NCI-H2227 (cell line): Measurements from ENCODE around the gene IDH3G.

ENCODE experiments used
- DNase-seq: peaks from one replicate; lab custom pipeline; 2025; ENCODE audit not compliant: unreplicated experiment; lab: John Stamatoyannopoulos, UW

Gene IDH3G

GRCh38 chrX:153773741-153774575 lies 20.2 kb downstream of the IDH3G start:
- no peak for DNase-seq

DNA sequence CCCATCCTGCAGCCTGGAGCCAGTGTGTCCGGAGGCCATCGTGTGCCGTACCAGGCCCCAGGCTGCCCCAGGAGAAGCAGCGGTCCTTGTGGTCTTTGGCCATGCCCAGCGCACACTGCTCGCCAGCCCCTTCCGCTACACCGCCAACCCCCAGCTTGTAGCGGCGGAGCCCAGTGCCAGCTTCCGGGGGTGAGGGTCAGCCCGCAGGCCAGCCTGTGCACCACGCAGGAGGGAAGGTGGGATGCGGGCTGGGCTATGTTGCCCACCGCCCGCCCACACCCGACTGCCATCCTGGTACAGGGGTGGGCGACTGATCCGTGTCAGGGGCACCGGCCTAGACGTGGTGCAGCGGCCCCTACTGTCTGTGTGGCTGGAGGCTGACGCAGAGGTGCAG lies 21.0 kb downstream of the IDH3G start:
- DNase-seq: no peak

GRCh38 chrX:153772316-153773217 lies 21.6 kb downstream of the IDH3G start:
- no peak for DNase-seq

DNA sequence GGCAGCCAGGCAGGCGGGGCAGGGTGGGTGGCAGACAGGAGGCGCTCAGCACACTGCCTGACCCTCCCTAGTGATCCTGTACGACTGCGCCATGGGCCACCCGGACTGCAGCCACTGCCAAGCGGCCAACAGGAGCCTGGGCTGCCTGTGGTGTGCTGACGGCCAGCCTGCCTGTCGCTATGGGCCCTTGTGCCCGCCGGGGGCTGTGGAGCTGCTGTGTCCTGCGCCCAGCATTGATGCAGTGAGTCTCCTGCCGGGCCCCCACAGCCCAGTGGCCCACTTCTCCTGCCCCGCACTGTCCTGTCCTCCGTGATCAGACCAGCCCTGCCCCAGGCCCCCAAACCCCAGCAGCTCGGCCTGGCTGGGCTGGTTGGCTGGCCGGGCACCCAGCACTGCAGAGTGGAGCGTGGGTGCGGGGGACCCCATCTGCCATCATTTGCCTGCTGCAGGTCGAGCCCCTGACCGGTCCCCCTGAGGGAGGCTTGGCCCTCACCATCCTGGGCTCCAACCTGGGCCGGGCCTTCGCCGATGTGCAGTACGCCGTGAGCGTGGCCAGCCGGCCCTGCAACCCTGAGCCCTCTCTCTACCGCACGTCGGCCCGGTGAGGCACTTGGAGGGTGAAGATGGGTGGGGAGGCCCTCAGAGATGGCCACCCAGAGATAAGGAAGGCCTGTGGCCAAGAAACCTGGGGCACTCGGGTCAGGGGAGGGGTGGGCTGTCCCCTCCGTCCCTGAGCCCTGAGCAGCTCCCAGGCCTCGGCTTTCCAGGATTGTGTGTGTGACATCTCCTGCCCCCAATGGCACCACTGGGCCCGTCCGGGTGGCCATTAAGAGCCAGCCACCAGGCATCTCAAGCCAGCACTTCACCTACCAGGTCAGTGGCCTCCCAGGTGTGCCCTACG lies 22.5 kb downstream of the IDH3G start:
- no peak for DNase-seq

DNA sequence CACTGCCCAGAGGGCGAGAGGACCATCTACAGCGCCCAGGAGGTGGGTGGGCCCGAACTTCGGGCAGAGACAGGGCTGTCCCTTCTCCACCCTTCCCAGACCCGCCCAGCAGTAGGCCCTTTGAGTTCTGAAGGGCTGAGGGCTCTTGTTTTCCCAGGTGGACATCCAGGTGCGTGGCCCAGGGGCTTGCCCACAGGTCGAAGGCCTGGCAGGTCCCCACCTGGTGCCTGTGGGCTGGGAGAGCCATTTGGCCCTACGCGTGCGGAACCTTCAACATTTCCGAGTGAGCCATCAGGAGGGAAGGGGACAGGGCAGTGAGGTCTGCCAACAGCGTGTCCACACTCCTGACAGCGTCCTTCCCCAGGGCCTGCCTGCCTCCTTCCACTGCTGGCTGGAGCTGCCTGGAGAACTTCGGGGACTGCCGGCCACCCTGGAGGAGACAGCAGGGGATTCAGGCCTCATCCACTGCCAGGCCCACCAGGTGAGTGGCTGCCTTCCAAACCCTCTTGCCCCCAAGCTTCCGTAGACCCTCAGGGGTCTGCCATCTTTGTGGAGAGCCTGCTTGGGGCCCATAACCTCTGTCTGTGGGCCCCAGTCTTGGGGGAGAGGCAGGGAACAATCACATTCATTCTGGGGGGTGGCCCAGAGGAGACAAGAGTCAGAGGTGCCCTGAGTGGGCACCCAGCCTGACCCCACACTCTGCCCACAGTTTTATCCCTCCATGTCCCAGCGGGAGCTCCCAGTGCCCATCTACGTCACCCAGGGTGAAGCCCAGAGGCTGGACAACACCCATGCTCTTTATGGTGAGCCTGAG lies 23.4 kb downstream of the IDH3G start:
- no peak for DNase-seq

DNA sequence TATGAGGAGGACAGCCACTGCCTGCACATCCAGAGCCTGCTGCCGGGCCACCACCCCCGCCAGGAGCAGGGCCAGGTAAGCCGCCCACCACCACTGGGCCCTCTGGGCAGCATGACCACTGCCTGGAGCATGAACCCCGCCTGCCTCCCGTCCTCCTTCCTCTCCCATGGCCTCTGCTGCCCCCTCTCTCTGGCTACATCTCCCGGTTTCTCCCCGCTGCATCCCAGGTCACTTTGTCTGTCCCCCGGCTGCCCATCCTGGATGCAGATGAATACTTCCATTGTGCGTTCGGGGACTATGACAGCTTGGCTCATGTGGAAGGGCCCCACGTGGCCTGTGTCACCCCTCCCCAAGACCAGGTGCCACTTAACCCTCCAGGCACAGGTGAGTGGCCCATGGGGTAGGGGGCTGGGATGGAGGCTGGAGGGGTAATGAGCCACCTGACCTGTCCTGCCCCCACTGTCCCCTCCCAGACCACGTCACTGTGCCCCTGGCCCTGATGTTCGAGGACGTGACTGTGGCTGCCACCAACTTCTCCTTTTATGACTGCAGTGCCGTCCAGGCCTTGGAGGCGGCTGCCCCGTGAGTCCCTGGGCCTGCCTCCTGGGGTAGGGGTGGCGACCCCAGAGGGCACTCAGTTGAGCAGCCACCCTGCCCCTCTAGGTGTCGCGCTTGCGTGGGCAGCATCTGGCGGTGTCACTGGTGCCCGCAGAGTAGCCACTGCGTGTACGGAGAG lies 24.1 kb downstream of the IDH3G start:
- DNase-seq: no peak

DNA sequence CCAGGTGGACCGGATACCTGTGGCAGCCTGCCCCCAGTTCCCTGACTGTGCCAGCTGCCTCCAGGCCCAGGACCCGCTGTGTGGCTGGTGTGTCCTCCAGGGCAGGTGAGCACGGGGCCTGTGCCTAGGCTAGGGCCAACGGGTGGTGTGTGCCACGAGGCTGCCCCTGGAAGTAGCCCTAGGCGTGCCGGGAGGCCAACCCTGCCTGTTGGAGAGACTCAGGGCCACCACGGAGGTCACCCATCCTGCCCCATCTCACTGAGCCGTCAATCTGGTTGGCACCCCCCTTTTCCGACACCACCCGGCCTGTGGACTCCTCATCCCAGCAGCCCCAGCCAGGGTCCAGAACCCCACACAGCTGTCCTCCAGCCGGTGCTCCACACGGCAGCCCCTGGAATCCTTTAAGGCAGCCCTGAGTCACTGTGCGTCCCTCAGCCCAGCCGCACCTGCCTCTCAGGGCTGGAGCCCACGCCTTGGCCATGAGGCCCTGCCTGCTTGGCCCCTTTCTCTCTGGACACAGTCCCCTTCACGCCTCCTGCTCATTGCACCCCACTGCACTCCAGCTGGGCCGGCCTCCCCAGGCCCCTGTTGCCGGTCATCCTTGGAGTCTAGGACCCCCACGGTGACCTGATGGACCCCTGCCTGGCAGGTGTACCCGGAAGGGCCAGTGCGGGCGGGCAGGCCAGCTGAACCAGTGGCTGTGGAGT lies 24.9 kb downstream of the IDH3G start:
- DNase-seq: no peak

DNA sequence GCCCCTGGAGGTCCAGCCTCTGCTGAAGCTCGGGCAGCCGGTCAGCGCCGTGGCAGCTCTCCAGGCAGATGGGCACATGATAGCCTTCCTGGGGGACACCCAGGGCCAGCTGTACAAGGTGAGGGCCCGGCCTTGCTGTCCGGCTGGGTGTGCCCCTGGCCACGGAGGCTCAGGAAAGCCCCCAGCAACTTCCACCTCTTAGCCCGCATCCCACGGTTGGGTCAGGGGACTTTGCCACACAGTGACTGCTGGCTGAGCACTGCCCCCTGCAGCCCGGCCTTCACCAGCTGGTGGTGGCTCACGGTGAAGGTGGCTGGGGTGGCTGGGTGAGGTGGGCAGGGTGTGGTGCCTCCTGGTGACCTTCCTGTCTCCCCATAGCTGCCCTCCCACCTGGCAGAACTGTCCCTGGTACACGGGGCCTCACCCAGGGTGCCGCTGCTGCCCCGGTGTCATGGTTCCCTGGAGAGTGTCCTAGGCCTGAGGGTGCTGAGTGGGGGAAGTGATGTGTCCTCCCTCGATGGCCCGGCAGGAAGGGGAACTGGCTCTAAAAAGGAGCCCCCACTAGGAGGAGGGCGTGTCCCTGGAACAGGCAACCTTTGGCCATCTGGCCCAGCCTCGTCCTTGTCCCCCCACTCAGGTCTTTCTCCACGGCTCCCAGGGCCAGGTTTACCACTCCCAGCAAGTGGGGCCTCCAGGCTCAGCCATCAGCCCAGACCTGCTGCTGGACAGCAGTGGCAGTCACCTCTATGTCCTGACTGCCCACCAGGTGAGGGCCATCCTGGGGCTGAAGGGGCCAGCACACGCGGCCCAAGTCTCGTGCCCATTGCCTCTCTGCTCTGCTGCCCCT lies 25.6 kb downstream of the IDH3G start:
- DNase-seq: no peak

DNA sequence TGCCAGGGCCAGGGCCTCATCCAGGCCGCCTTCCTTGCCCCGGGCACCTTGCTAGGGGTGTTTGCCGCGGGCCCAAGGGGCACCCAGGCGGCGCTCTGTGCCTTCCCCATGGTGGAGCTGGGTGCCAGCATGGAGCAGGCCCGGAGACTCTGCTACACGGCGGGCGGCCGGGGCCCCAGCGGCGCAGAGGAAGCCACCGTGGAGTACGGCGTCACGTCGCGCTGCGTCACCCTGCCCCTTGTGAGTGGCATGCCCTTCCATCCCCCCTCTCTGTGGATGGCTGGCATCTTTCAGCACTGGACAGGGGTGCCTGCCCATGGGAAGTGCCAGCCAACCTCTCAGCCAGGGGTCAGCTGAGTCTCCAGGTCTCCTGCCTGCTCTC lies 26.5 kb downstream of the IDH3G start:
- DNase-seq: no peak

- no peak for DNase-seq
These were observed 27.1 kb downstream of the IDH3G start for GRCh38 chrX:153766871-153767673.

GRCh38 chrX:153766098-153766817 lies 27.9 kb downstream of the IDH3G start:
- DNase-seq: peak; percentile 44

- no peak for DNase-seq
These were observed 28.8 kb downstream of the IDH3G start for GRCh38 chrX:153765138-153766079.

DNA sequence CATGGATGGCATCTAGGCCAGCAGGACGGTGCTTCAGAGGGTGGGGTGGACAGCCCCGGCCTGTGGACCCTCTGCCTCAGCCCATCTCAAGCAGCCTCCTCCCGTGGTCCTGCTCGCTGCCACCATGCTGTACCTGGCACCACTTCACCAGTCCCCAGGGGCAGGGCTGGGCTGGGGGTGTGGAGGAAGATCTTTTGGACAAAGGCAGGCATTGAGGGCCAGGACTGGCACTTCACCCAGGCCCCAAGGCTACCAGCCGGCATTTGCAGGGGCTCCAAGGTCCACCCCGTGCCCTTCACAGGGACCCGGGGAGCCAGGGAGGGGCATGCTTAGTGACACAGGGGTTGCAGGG lies 29.4 kb downstream of the IDH3G start:
- DNase-seq: no peak

DNA sequence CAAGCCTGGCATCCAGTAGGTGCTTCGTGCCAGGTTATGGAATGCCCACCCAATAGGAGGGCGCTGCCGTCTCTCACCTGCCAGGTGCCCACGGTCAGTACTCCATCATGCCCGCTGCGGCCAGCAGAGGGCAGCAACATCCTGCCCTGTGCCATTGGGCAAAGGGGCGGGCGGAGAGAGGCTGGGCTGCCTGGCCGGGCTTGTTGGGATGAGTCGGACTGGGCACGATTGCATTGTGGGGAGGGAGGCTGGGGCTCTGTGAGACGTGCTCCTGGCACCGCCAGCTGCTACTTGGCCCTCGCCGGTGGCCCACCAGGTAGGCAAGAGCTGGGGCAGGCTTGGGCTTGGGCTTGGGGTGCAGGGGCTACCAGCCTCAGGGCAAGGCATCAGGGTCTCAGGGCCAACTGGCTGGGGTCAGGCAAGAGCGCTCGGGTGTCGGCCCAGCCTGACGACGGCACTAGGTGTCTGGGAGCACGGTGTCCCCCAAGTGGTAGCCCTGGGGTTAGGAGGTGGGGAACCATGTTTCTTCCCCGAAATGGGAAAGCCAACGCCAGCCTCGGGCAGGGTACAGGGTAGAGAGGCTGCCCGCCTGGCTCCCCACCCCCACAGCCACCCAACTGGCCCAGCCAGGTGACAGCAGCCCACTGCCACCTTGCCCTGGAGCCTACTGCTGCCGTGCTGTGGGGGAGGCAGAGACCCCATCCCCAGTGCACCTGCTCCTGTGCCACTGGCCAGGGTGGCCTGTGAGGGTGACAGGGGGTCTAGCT lies 30.0 kb downstream of the IDH3G start, which contains the start of gene PLXNB3:
PLXNB3 (plus strand) TSS at position 261 of the 767 bp plus-strand sequence. CDS start 1,287 bp downstream, outside the sequence.
- peak; percentile 86 for DNase-seq
